DND-41 (cell line): Measurements from ENCODE around the gene LGI4.

ENCODE experiments used
- ATAC-seq: fragments of 200-7000 bp; cut with Tn5 transposase; 3 replicates; pipeline ENCODE4 v1.9.1; 2021; ENCODE audit warnings: low read depth; ENCODE audit not compliant: insufficient read depth
- DNase-seq: peaks from one replicate; pipeline ENCODE4 v3.0.0-alpha.2; 2020
- H2AFZ ChIP-seq: 2 replicates; pipeline ENCODE4 v1.6.0; 2012; ENCODE audit warnings: low read depth, low read length
- H3K27ac ChIP-seq: 2 replicates; pipeline ENCODE4 v1.5.1; 2012; ENCODE audit warnings: low read length, inconsistent platforms
- H3K27me3 ChIP-seq: fragments of 200-600 bp; sonication (generic); 2 replicates; pipeline ENCODE4 v1.6.0; 2012; ENCODE audit warnings: low read length, mild to moderate bottlenecking, inconsistent platforms; ENCODE audit not compliant: insufficient read depth, poor library complexity
- H3K36me3 ChIP-seq: 2 replicates; pipeline ENCODE4 v1.5.1; 2012; ENCODE audit warnings: low read length, inconsistent platforms; ENCODE audit not compliant: insufficient read depth
- H3K4me1 ChIP-seq: 2 replicates; pipeline ENCODE4 v1.5.1; 2012; ENCODE audit warnings: mild to moderate bottlenecking, low read length; ENCODE audit not compliant: insufficient read depth
- H3K4me2 ChIP-seq: 2 replicates; pipeline ENCODE4 v1.6.0; 2012; ENCODE audit warnings: mild to moderate bottlenecking, moderate library complexity, low read length, inconsistent platforms; ENCODE audit not compliant: insufficient read depth
- H3K4me3 ChIP-seq, 2 experiments: fragments of 200-600 bp in 1 of 2; shearing (Covaris generic) in 1 of 2; 2 replicates each; pipeline ENCODE4 v1.5.1; 2012 to 2016; ENCODE audit warnings: inconsistent platforms in 2 of 2, low read length in 2 of 2, mild to moderate bottlenecking in 2 of 2, low read depth in 1 of 2, moderate library complexity in 1 of 2
- H3K79me2 ChIP-seq: 2 replicates; pipeline ENCODE4 v1.6.0; 2012; ENCODE audit warnings: low read length, inconsistent platforms; ENCODE audit not compliant: insufficient read depth
- H3K9ac ChIP-seq: 2 replicates; pipeline ENCODE4 v1.6.0; 2012; ENCODE audit warnings: low read depth, mild to moderate bottlenecking, inconsistent platforms, low read length, moderate library complexity
- H3K9me3 ChIP-seq: 2 replicates; pipeline ENCODE4 v1.5.1; 2012; ENCODE audit warnings: low read length, moderate library complexity, mild to moderate bottlenecking, inconsistent platforms; ENCODE audit not compliant: insufficient read depth, severe bottlenecking
- H4K20me1 ChIP-seq: 2 replicates; pipeline ENCODE4 v1.6.0; 2012; ENCODE audit warnings: low read length; ENCODE audit not compliant: insufficient read depth
- CTCF ChIP-seq: IDR thresholded peaks from 2 replicates; pipeline ENCODE4 v1.5.1; 2012; ENCODE audit warnings: borderline replicate concordance, low read length, moderate library complexity, mild to moderate bottlenecking; ENCODE audit not compliant: poor library complexity, severe bottlenecking; ENCODE audit errors: extremely low read depth
- EZH2 ChIP-seq: IDR thresholded peaks from 3 replicates; pipeline ENCODE4 v1.6.1; 2012; ENCODE audit warnings: borderline replicate concordance, low read depth, mild to moderate bottlenecking, moderate library complexity, low read length, inconsistent platforms; ENCODE audit not compliant: severe bottlenecking

Gene LGI4

GRCh38 chr19:35143231-35143715, 8.4 kb upstream of the LGI4 start, which contains the start of gene FXYD7:
Gene FXYD7 (plus strand): TSS chr19:35143255. CDS start chr19:35143334, 79 bp downstream.
- H3K9ac ChIP-seq: no peak within 1 kb of the TSS
- H3K4me3 ChIP-seq: no peak within 1 kb of the TSS
- H3K27ac ChIP-seq: no peak within 1 kb of the TSS

GRCh38 chr19:35142606-35143230, 7.9 kb upstream of the LGI4 start:
- Histone ChIP-seq H3K27me3 (peaks cover 3% of the 10 kb centered on the region), H2AFZ (no peak overlapping the region), H3K9me3 (no peaks in the 10 kb centered on the region), H3K27ac (no peak overlapping the region), H3K4me3 (no peak overlapping the region), H3K9ac (no peak overlapping the region), H4K20me1 (peaks cover 9% of the 10 kb centered on the region; the same call in 1 of the 2 replicates), H3K4me2 (no peak overlapping the region), H3K79me2 (no peaks in the 10 kb centered on the region), H3K4me1 (peaks cover 11% of the 10 kb centered on the region), H3K36me3 (no peaks in the 10 kb centered on the region)
- no peak for TF ChIP-seq EZH2
- TF ChIP-seq CTCF: peak; percentile 53
- ATAC-seq (no peak), DNase-seq (peak; percentile 51)

More at GRCh38 chr19:35143231-35143715, 8.4 kb upstream of the LGI4 start, which contains the start of gene FXYD7:
- DNase-seq: no peak
- Histone ChIP-seq H3K4me1 (peaks cover 11% of the 10 kb centered on the region), H3K79me2 (no peaks in the 10 kb centered on the region), H3K4me2 (no peak within 1 kb of the TSS), H3K36me3 (no peaks in the 10 kb centered on the region), H3K27me3 (peaks cover 3% of the 10 kb centered on the region), H2AFZ (no peak within 1 kb of the TSS), H4K20me1 (peaks cover 9% of the 10 kb centered on the region; the same call in 1 of the 2 replicates), H3K9me3 (no peaks in the 10 kb centered on the region)
- no peak for ATAC-seq
- no peak for TF ChIP-seq CTCF
- TF ChIP-seq EZH2: no peak

- Histone ChIP-seq H3K9ac (no peak overlapping the region), H3K9me3 (no peaks in the 10 kb centered on the region), H3K27me3 (peaks cover 3% of the 10 kb centered on the region), H3K27ac (no peak overlapping the region), H3K36me3 (no peaks in the 10 kb centered on the region), H2AFZ (no peak overlapping the region), H3K79me2 (no peaks in the 10 kb centered on the region), H3K4me3 (no peak overlapping the region), H3K4me1 (peaks cover 11% of the 10 kb centered on the region), H3K4me2 (no peak overlapping the region), H4K20me1 (peaks cover 9% of the 10 kb centered on the region; the same call in 1 of the 2 replicates)
- DNase-seq: no peak
- TF ChIP-seq EZH2 (no peak), CTCF (no peak)
- ATAC-seq: no peak
Observed at GRCh38 chr19:35141837-35142605, 7.2 kb upstream of the LGI4 start.
